ENCODE measurements around the gene ST7L.

ST7L gene

DNA sequence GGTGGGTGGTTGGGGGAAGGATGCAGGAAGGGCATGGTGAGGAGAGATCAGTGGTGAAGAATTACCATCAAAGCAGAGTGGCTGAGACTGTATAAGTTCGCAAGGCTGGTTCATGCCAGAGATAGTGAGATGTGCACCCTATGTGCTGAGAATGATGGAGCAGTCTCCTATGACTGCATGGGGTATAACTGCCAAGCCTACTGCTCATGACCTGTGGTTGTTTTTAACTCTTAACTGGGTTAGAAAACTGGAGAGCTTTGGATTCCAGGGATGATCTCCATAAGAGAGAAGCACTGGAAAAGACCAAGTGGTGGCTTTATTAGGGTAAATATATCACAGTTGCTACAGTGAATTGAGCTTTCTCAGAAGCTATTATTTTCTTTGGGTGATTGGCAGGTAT, 94.0 kb downstream of the ST7L start:
- no peak for TF ChIP-seq CTCF (IDR thresholded peaks at IDR 0.05; ENCODE audit: control insufficient read depth, insufficient read depth, low read depth, low read length, missing control alignments)
- H3K4me3 ChIP-seq (ENCODE audit: control insufficient read depth, low read depth, low read length), result no peak overlapping the region
- no peak for DNase-seq (ENCODE audit: low read depth)

DNA sequence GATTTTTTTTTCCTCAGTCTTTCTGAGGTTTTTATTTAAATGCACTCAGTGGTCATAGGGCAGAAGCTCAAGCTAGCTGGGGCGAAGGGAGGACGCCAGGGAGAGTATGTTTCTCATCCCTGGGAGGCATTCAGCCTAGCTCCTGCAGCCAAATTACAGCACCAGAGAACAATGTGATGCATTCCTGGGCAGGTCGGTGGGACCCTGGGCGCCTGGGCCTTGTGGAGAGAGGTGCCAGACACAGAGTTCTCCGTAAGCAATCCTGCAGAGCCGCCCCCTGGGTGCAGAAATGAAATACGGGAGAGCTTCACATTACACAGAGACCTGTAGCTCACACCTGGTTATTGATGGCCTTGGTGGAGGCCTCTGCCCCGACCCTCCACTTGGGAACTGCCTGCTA, 94.7 kb downstream of the ST7L start:
- no peak for DNase-seq (ENCODE audit: low read depth)
- no peak for TF ChIP-seq CTCF (IDR thresholded peaks at IDR 0.05; ENCODE audit: control insufficient read depth, insufficient read depth, low read depth, low read length, missing control alignments)
- no peak overlapping the region for H3K4me3 ChIP-seq (ENCODE audit: control insufficient read depth, low read depth, low read length)

DNA sequence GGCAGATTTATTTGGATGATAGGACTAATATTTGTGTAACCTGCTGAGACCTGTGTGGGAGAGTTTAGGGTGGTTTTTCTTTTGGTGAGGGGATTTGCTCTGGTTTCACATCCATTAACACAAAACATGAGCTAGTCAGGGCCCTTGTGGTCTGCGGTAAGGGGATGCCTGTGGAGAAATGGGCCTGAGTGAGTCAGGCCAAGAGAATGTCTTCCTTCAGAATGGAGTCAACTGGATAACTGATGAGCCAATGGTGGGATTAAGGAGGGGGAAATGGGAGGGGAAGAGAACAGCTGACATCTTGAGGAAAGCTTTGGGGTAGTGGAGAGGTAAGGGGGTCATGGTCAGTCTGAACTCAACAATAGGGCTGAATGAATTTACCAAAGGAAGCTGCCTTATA, 96.3 kb downstream of the ST7L start:
- no peak for TF ChIP-seq CTCF (IDR thresholded peaks at IDR 0.05; ENCODE audit: control insufficient read depth, insufficient read depth, low read depth, low read length, missing control alignments)
- H3K4me3 ChIP-seq (ENCODE audit: control insufficient read depth, low read depth, low read length), result no peak overlapping the region

GRCh38 chr1:112520166-112520565, 98.8 kb downstream of the ST7L start:
- H3K4me3 ChIP-seq (ENCODE audit: control insufficient read depth, low read depth, low read length), result no peak overlapping the region
- no peak for TF ChIP-seq CTCF (IDR thresholded peaks at IDR 0.05; ENCODE audit: control insufficient read depth, insufficient read depth, low read depth, low read length, missing control alignments)
- no peak for DNase-seq (ENCODE audit: low read depth)

More for the DNA sequence above, 96.3 kb downstream of the ST7L start:
- DNase-seq (ENCODE audit: low read depth), result peak; percentile 70

- TF ChIP-seq CTCF (IDR thresholded peaks at IDR 0.05; ENCODE audit: control insufficient read depth, insufficient read depth, low read depth, low read length, missing control alignments), result no peak
- H3K4me3 ChIP-seq (ENCODE audit: control insufficient read depth, low read depth, low read length), result no peak overlapping the region
- no peak for DNase-seq (ENCODE audit: low read depth)
Observed at GRCh38 chr1:112518186-112518585, 100.8 kb downstream of the ST7L start.

GRCh38 chr1:112517646-112518045, 101.3 kb downstream of the ST7L start:
- no peak for TF ChIP-seq CTCF (IDR thresholded peaks at IDR 0.05; ENCODE audit: control insufficient read depth, insufficient read depth, low read depth, low read length, missing control alignments)
- DNase-seq (ENCODE audit: low read depth), result no peak
- H3K4me3 ChIP-seq (ENCODE audit: control insufficient read depth, low read depth, low read length), result no peak overlapping the region

GRCh38 chr1:112517231-112517630, 101.7 kb downstream of the ST7L start:
- H3K4me3 ChIP-seq (ENCODE audit: control insufficient read depth, low read depth, low read length), result no peak overlapping the region
- no peak for TF ChIP-seq CTCF (IDR thresholded peaks at IDR 0.05; ENCODE audit: control insufficient read depth, insufficient read depth, low read depth, low read length, missing control alignments)
- DNase-seq (ENCODE audit: low read depth), result no peak
